22Rv1 (cell line): ENCODE results near the gene NFKBIZ.

ENCODE experiments used
- CTCF ChIP-seq: fragments of 450-650 bp; IDR thresholded peaks from 2 replicates; pipeline ENCODE4 v1.5.1; 2017; ENCODE audit warnings: mild to moderate bottlenecking
- ZFX ChIP-seq: fragments of 450-650 bp; IDR thresholded peaks from 2 replicates; pipeline ENCODE4 v1.6.1; 2017; ENCODE audit warnings: antibody characterized with exemption, borderline replicate concordance

- TF ChIP-seq CTCF (no peak), ZFX (no peak)
Observed at GRCh38 chr3:101896083-101896757, 46.9 kb downstream of the NFKBIZ start.
